NCI-H82 (cell line): ENCODE data around the gene CCNQ.
A peak's percentile ranks its signal among the peaks of the same experiment; 100 is the strongest.

Experiments used
- DNase-seq: peaks from one replicate; lab custom pipeline; 2025; lab: John Stamatoyannopoulos, UW

Gene CCNQ

GRCh38 chrX:153539171-153539978, 59.6 kb downstream of the CCNQ start:
- DNase-seq, result peak; percentile 89

GRCh38 chrX:153538424-153538823, 60.5 kb downstream of the CCNQ start:
- peak; percentile 63 for DNase-seq
